Mucosa of gallbladder (tissue), 1 donor: ENCODE data around the gene CCDC191. TPM values are rescaled to one million over a fixed set of nuclear protein-coding genes. Genes with fewer than 3 reads are reported as not detected.

Experiments used
- DNase-seq: peaks from one replicate; pipeline ENCODE4 v3.0.0-alpha.2; 2020; ENCODE audit warnings: low spot score
- total RNA-seq: library from RNA; stranded (reverse); gene quantifications from one replicate; pipeline ENCODE4 v1.2.1, GENCODE V29; 2021
- donor health status: DM: no; HTN: no; CAD: no.

The CCDC191 gene
- total RNA-seq, 1 donor from 2014 or later, result 7.2 TPM

- no peak for DNase-seq
Measured at GRCh38 chr3:113954091-113954685, 102.1 kb downstream of the CCDC191 start.

- DNase-seq, result no peak
Measured at GRCh38 chr3:113953677-113954076, 102.6 kb downstream of the CCDC191 start.

GRCh38 chr3:113952921-113953320, 103.4 kb downstream of the CCDC191 start:
- DNase-seq, result no peak

- no peak for DNase-seq
Measured at GRCh38 chr3:113948015-113948917, 108.1 kb downstream of the CCDC191 start.

GRCh38 chr3:113947372-113948014, 108.8 kb downstream of the CCDC191 start, which contains the start of gene ZDHHC23:
Gene ZDHHC23, plus strand, starts transcription at chr3:113948013. Its CDS starts 790 bp downstream, at chr3:113948803.
- DNase-seq, result peak; percentile 73

- DNase-seq, result no peak
Measured at GRCh38 chr3:113946831-113947230, 109.5 kb downstream of the CCDC191 start.

GRCh38 chr3:113927556-113927955, 128.8 kb downstream of the CCDC191 start:
- no peak for DNase-seq

GRCh38 chr3:113914646-113915045, 141.7 kb downstream of the CCDC191 start:
- no peak for DNase-seq

Other genes starting within 250 kb of the CCDC191 start
- 8.2 TPM for gene GRAMD1C, start 217.7 kb downstream of the CCDC191 start, total RNA-seq
- gene ZDHHC23, start 108.5 kb downstream of the CCDC191 start, total RNA-seq, result 7.7 TPM
- 16.4 TPM for gene QTRT2, start 211 bp upstream of the CCDC191 start, total RNA-seq
- not detected for gene DRD3, start 122.5 kb upstream of the CCDC191 start, total RNA-seq
- 0.17 TPM for gene ZNF80, start 181.1 kb upstream of the CCDC191 start, total RNA-seq
- 0.40 TPM for gene TIGIT, start 237.5 kb upstream of the CCDC191 start, total RNA-seq